MM.1S (cell line): Measurements from ENCODE around the gene ARL15.
"Not testable (repeated sequence)": the region's sequence is repeated elsewhere in the genome, so short reads cannot be mapped to it uniquely, and the experiment has no call there.

Experiments used
- EZH2 ChIP-seq: fragments of 300-600 bp; sonication (generic); optimal IDR thresholded peaks from 2 replicates; pipeline ENCODE3; 2017; ENCODE audit warnings: low read depth, mild to moderate bottlenecking, antibody characterized with exemption, low read length, mixed read lengths
- EZH2phosphoT487 ChIP-seq: fragments of 300-600 bp; sonication (generic); IDR thresholded peaks from 2 replicates; pipeline ENCODE4 v1.6.1; 2018; ENCODE audit warnings: antibody characterized with exemption, low read length
- TF ChIP-seq, protein P1 (sequence below): fragments of 300-600 bp; sonication (generic); IDR thresholded peaks from 2 replicates; pipeline ENCODE4 v1.5.1; 2016; ENCODE audit warnings: antibody characterized with exemption, low read length, mixed read lengths

DNA sequence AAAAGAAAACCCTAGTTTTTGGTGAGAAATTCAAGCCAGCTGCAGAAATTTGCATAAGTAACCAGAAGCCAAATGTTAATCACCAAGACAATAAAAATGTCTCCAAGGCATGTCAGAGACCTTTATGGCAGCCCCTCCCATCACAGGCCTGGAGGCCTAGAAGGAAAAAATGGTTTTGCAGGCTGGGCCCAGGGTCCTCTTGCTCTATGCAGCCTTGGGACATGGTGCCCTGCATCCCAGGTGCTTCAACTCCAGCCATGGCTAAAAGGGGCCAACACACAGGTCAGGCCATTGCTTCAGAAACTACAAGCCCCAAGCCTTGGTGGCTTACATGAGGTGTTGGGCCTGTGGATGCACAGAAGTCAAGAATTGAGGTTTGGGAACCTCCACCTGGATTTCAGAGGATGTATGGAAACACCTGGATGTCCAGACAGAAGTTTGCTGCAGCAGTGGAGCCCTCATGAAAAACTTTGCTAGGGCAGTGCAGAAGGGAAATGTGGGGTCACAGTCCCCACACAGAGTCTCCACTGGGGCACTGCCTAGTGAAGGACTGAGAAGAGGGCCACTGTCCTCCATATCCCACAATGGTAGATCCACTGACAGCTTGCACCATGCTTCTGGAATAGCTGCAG lies 43.7 kb upstream of the ARL15 start:
- TF ChIP-seq, protein P1, sequence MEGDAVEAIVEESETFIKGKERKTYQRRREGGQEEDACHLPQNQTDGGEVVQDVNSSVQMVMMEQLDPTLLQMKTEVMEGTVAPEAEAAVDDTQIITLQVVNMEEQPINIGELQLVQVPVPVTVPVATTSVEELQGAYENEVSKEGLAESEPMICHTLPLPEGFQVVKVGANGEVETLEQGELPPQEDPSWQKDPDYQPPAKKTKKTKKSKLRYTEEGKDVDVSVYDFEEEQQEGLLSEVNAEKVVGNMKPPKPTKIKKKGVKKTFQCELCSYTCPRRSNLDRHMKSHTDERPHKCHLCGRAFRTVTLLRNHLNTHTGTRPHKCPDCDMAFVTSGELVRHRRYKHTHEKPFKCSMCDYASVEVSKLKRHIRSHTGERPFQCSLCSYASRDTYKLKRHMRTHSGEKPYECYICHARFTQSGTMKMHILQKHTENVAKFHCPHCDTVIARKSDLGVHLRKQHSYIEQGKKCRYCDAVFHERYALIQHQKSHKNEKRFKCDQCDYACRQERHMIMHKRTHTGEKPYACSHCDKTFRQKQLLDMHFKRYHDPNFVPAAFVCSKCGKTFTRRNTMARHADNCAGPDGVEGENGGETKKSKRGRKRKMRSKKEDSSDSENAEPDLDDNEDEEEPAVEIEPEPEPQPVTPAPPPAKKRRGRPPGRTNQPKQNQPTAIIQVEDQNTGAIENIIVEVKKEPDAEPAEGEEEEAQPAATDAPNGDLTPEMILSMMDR = not testable (repeated sequence)
- not testable (repeated sequence) for TF ChIP-seq EZH2, EZH2phosphoT487
